ENCODE data around the gene SIRPB2.

The SIRPB2 gene

GRCh38 chr20:1478566-1478965 lies 12.7 kb downstream of the SIRPB2 start:
- TF ChIP-seq FOXP2 (optimal IDR thresholded peaks at IDR 0.05; ENCODE audit: borderline replicate concordance, extremely low read depth, extremely low read length, insufficient read depth) (no peak), SIN3A (IDR thresholded peaks at IDR 0.05; ENCODE audit: borderline replicate concordance, insufficient read depth, low read length) (no peak), REST (IDR thresholded peaks at IDR 0.05; ENCODE audit: insufficient read depth in 1 of 2, low read depth in 2 of 2, low read length in 2 of 2) (no peak), TAF1 (IDR thresholded peaks at IDR 0.05; ENCODE audit: borderline replicate concordance, insufficient read depth, low read length) (no peak), POLR2AphosphoS5 (IDR thresholded peaks at IDR 0.05; ENCODE audit: low read depth, low read length) (no peak)

DNA sequence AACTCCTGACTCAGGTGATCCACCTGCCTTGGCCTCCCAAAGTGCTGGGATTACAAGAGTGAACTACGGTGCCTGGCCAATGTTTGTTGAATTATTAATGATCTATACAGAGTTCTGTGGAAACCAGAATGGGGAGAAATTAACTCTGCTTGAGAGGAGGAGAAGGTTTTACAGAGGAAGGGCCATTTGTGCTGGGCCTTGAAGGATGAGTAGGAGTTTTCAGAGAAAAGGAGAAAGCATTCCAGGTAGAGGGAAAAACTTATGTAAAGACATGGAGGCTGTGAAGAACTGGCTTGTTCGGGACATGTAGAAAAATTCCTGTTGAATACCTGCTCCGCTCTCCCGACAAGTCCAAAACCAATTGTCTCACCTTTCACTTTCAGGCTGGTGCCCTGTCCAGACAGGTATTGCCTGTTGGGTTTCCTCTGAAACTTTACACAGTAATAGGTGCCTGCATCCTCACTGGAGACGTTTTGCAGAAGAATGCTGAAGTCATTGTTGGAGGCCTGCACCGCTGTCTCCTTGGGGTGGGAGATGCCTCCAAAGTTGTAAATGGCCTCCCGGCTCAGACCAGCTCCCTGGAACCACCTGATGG lies 13.2 kb downstream of the SIRPB2 start:
- TF ChIP-seq REST (IDR thresholded peaks at IDR 0.05; ENCODE audit: insufficient read depth in 1 of 2, low read depth in 2 of 2, low read length in 2 of 2) (no peak), SIN3A (IDR thresholded peaks at IDR 0.05; ENCODE audit: borderline replicate concordance, insufficient read depth, low read length) (no peak)

GRCh38 chr20:1474817-1475603 lies 16.2 kb downstream of the SIRPB2 start:
- no peak for TF ChIP-seq REST (IDR thresholded peaks at IDR 0.05; ENCODE audit: insufficient read depth in 1 of 2, low read depth in 2 of 2, low read length in 2 of 2)
- no peak for TF ChIP-seq FOXP2 (optimal IDR thresholded peaks at IDR 0.05; ENCODE audit: borderline replicate concordance, extremely low read depth, extremely low read length, insufficient read depth)
- TF ChIP-seq TAF1 (IDR thresholded peaks at IDR 0.05; ENCODE audit: borderline replicate concordance, insufficient read depth, low read length), result no peak
- no peak for TF ChIP-seq POLR2AphosphoS5 (IDR thresholded peaks at IDR 0.05; ENCODE audit: low read depth, low read length)
- TF ChIP-seq SIN3A (IDR thresholded peaks at IDR 0.05; ENCODE audit: borderline replicate concordance, insufficient read depth, low read length), result no peak

GRCh38 chr20:1474325-1474724 lies 16.9 kb downstream of the SIRPB2 start:
- TF ChIP-seq TAF1 (IDR thresholded peaks at IDR 0.05; ENCODE audit: borderline replicate concordance, insufficient read depth, low read length) (no peak), POLR2AphosphoS5 (IDR thresholded peaks at IDR 0.05; ENCODE audit: low read depth, low read length) (no peak)

DNA sequence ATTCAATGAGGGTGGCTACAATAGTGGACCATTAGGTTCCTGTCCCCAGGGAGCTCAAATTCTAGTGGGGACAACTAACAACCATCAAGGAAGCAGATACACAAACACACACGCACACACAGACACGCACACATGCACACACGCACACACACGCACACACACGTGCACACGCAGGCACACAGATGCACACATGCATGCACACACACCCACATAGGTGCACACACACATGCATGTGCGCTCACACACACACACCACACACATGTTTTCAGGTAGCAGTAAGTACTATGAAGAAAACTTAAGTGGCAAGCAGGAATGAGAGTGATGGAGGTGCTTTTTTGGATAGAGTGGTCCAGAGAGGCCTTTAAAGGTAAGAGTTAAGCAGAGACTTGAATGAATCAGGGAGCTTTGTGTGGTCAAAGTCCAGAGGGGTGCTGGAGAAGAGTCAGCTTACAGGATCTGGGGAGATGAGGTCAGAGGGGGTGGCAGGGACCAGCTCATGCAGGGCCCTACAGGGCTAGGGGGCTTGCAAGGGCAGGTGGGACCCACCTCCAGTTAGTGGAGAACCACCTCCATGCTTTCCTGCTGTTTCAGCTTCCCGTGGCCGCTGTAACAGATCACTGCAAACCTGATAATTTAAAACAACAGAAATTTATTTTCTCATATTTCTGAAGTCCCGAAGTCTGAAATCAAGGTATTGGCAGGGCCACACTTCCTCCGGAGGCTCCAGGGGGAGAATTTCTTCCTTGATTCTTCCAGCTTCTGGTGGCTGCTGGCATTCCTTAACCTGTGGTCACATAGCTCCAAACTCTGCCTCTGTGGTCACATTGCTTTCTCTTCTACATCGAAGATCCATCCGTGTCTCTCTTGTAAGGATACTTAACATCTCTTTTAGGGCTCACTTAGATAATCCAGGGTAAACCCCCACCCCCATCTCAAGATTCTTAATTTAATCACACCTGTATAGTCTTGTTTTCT lies 17.7 kb downstream of the SIRPB2 start:
- TF ChIP-seq SIN3A (IDR thresholded peaks at IDR 0.05; ENCODE audit: borderline replicate concordance, insufficient read depth, low read length) (no peak), REST (IDR thresholded peaks at IDR 0.05; ENCODE audit: insufficient read depth in 1 of 2, low read depth in 2 of 2, low read length in 2 of 2) (no peak), FOXP2 (optimal IDR thresholded peaks at IDR 0.05; ENCODE audit: borderline replicate concordance, extremely low read depth, extremely low read length, insufficient read depth) (no peak), POLR2AphosphoS5 (IDR thresholded peaks at IDR 0.05; ENCODE audit: low read depth, low read length) (no peak)

Data from PFSK-1 (cell line).